Measurements from ENCODE around the gene COG5.

DNA sequence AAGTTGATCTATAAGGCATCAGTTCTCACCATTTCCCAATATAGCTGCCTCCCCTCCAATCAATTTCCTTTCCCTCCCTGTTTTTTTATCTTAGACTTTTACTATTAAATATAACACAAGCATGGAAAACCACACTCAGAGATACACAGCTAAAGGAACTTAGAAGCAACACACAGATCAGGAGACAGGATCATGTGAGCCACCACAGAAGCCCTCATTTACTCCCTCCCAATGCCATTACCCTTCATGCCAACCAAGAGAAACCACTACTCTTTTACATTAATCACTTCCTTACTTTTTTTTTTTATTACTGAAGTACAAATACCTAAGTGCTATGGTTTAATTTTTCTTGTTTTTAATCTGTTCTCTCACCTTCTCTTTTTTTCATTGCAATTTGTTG, 33.0 kb downstream of the COG5 start:
- TF ChIP-seq, protein P1, sequence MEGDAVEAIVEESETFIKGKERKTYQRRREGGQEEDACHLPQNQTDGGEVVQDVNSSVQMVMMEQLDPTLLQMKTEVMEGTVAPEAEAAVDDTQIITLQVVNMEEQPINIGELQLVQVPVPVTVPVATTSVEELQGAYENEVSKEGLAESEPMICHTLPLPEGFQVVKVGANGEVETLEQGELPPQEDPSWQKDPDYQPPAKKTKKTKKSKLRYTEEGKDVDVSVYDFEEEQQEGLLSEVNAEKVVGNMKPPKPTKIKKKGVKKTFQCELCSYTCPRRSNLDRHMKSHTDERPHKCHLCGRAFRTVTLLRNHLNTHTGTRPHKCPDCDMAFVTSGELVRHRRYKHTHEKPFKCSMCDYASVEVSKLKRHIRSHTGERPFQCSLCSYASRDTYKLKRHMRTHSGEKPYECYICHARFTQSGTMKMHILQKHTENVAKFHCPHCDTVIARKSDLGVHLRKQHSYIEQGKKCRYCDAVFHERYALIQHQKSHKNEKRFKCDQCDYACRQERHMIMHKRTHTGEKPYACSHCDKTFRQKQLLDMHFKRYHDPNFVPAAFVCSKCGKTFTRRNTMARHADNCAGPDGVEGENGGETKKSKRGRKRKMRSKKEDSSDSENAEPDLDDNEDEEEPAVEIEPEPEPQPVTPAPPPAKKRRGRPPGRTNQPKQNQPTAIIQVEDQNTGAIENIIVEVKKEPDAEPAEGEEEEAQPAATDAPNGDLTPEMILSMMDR (IDR thresholded peaks at IDR 0.05; ENCODE audit: low read depth, low read length, poor library complexity, severe bottlenecking): no peak
- no peak for TF ChIP-seq EZH2phosphoT487 (IDR thresholded peaks at IDR 0.05; ENCODE audit: borderline replicate concordance, low read length)

Measured in DOHH2 (cell line).